ENCODE results near the gene DRAP1.

Gene DRAP1

GRCh38 chr11:65919141-65919572 is at the start of gene DRAP1:
DRAP1 (plus strand) TSS chr11:65919426; CDS start chr11:65919502, 76 bp downstream.
- TF ChIP-seq, protein P1, sequence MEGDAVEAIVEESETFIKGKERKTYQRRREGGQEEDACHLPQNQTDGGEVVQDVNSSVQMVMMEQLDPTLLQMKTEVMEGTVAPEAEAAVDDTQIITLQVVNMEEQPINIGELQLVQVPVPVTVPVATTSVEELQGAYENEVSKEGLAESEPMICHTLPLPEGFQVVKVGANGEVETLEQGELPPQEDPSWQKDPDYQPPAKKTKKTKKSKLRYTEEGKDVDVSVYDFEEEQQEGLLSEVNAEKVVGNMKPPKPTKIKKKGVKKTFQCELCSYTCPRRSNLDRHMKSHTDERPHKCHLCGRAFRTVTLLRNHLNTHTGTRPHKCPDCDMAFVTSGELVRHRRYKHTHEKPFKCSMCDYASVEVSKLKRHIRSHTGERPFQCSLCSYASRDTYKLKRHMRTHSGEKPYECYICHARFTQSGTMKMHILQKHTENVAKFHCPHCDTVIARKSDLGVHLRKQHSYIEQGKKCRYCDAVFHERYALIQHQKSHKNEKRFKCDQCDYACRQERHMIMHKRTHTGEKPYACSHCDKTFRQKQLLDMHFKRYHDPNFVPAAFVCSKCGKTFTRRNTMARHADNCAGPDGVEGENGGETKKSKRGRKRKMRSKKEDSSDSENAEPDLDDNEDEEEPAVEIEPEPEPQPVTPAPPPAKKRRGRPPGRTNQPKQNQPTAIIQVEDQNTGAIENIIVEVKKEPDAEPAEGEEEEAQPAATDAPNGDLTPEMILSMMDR (IDR thresholded peaks at IDR 0.05; ENCODE audit: insufficient read depth, low read length, poor library complexity, severe bottlenecking) = no peak
- peak; percentile 96 for DNase-seq (ENCODE audit: extremely low read depth, insufficient read length)
- Histone ChIP-seq H3K27me3 (replicated peaks; ENCODE audit: control insufficient read depth, insufficient read depth, low read length) (no peaks in the 10 kb centered on the region), H3K4me3 (replicated peaks; ENCODE audit: low read depth, low read length) (peak within 1 kb of the TSS; percentile 96), H3K36me3 (ENCODE audit: control insufficient read depth, insufficient read depth, low read length) (peaks cover 13% of the 10 kb centered on the region)

- no peak for DNase-seq (ENCODE audit: extremely low read depth, insufficient read length)
- H3K36me3 ChIP-seq (ENCODE audit: control insufficient read depth, insufficient read depth, low read length) = peaks cover 18% of the 10 kb centered on the region
Measured at GRCh38 chr11:65869643-65870306, 49.5 kb upstream of the DRAP1 start.

GRCh38 chr11:65870307-65870658 is 48.9 kb upstream of the DRAP1 start:
- TF ChIP-seq, protein P1 (IDR thresholded peaks at IDR 0.05; ENCODE audit: insufficient read depth, low read length, poor library complexity, severe bottlenecking) = no peak
- Histone ChIP-seq H3K27me3 (replicated peaks; ENCODE audit: control insufficient read depth, insufficient read depth, low read length) (no peaks in the 10 kb centered on the region), H3K36me3 (ENCODE audit: control insufficient read depth, insufficient read depth, low read length) (peaks cover 13% of the 10 kb centered on the region), H3K4me3 (replicated peaks; ENCODE audit: low read depth, low read length) (no peak overlapping the region)
- no peak for DNase-seq (ENCODE audit: extremely low read depth, insufficient read length)

More at GRCh38 chr11:65869643-65870306, 49.5 kb upstream of the DRAP1 start:
- TF ChIP-seq, protein P1 (IDR thresholded peaks at IDR 0.05; ENCODE audit: insufficient read depth, low read length, poor library complexity, severe bottlenecking) = no peak
- H3K27me3 ChIP-seq (replicated peaks; ENCODE audit: control insufficient read depth, insufficient read depth, low read length) = no peaks in the 10 kb centered on the region
- no peak overlapping the region for H3K4me3 ChIP-seq (replicated peaks; ENCODE audit: low read depth, low read length)

GRCh38 chr11:65870706-65871681 is 48.2 kb upstream of the DRAP1 start:
- TF ChIP-seq, protein P1 (IDR thresholded peaks at IDR 0.05; ENCODE audit: insufficient read depth, low read length, poor library complexity, severe bottlenecking) = no peak
- peaks cover 8% of the 10 kb centered on the region for H3K36me3 ChIP-seq (ENCODE audit: control insufficient read depth, insufficient read depth, low read length)
- DNase-seq (ENCODE audit: extremely low read depth, insufficient read length) = no peak
- H3K4me3 ChIP-seq (replicated peaks; ENCODE audit: low read depth, low read length) = no peak overlapping the region
- no peaks in the 10 kb centered on the region for H3K27me3 ChIP-seq (replicated peaks; ENCODE audit: control insufficient read depth, insufficient read depth, low read length)

DNA sequence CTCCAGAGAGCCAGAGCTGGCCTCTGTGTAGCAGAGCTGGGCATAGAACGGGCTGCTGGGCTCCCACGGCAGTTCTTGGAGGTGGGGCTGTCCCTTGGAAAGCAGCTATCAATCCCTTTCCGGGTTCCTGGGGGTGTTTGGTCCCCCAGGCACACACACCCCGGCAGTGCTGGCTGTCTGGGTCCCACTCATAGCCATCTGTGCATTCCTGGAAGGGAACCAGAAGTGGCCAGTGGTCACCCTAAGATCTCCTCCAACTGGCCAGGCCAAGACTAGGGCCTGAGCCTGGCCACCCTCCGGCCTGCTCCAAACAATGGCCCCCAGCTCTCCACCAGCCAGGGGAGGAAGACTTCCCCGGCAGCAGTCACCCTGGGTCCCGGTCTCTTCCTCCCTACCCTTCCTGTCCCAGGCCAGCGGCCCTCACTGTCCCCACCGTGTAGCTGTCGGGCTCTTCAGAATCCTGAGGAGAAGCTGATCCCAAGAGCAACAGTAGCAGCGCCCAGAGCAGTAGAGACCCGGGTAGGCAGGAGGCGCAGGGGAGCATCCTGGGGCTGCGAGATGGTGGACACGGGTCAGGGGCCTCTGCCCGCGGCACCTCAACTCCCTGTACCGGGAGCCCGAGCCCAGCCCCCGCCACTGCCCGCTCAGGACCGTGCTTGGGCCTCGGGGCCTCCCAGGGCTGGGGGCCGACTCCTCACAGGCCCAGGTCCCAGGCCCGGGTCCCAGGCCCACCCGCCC is 47.2 kb upstream of the DRAP1 start:
- Histone ChIP-seq H3K4me3 (replicated peaks; ENCODE audit: low read depth, low read length) (no peak overlapping the region), H3K27me3 (replicated peaks; ENCODE audit: control insufficient read depth, insufficient read depth, low read length) (no peaks in the 10 kb centered on the region), H3K36me3 (ENCODE audit: control insufficient read depth, insufficient read depth, low read length) (peaks cover 2% of the 10 kb centered on the region)
- DNase-seq (ENCODE audit: extremely low read depth, insufficient read length) = no peak
- TF ChIP-seq, protein P1 (IDR thresholded peaks at IDR 0.05; ENCODE audit: insufficient read depth, low read length, poor library complexity, severe bottlenecking) = no peak

All from GM06990 (cell line).